ENCODE measurements around the gene NRP1. TPM values are rescaled to one million over a fixed set of nuclear protein-coding genes. Genes with fewer than 3 reads are reported as not detected.

The NRP1 gene
- total RNA-seq, 6 experiments from 2014 or later: 14.7 to 61.7 (median 29.5) TPM

DNA sequence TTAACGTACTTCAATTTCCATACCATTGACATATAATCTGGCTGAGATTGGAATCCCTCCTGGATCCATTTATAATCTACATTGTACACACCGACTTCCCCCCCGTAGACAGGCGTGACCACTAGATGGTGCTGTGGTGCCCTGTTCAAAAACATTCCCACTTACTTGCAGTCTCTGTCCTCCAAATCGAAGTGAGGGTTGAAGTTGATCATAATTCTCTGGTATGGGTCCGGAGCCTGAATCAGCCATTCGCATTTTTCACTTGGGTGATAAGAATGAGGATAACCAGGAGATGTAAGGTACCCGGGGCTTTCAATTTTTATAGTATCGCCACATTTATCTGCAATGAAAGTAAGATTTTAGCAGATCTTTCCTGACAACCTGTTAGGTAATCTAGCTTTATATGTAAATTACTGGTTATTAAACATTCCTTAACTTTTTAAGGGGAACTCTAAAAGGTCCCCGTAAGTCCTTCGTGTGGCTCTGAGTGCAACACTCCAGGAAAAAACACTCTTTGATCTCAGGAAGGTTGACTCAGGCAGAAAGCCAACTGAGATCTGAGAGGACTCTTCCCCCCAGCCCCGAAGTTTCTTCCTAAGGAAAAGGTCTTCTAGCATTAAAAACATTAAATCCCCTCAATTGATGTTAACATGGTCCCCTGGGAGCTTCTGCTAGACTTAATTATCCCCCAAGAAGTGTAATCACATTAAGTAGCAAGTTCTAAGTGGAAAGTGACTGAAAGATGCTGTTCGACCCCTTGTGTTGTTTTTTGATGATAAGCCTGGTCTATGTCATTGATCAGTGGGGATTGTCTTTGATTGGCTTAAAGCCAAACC, 3.7 kb downstream of the NRP1 start:
- peaks cover 0 to 36% (median 9%) of the 10 kb centered on the region in 4 donors for H3K4me1 ChIP-seq
- ATAC-seq (peak; percentile 44 to 63 (median 50)), DNase-seq (peak; percentile 78 to 84 (median 84))
- H3K9me3 ChIP-seq: no peaks in the 10 kb centered on the region
- WGBS (ENCODE audit: insufficient coverage, low coverage, low lambda C conversion rate, missing lambda C conversion rate): 4% methylated on average over 13 of the region's 13 CpGs
- intact Hi-C loops (cut with DNase I): loop anchor here in 1 of 2 donors (10.0 kb wide), 1 partner anchor 136 kb away; no protein-coding TSS in a partner anchor
- TF ChIP-seq CTCF (IDR thresholded peaks at IDR 0.05): peak; percentile 88 to 98 (median 90)
- no peak for TF ChIP-seq POLR2A (IDR thresholded peaks at IDR 0.05)
- peak overlapping the region; percentile 27 to 37 (median 35) for H3K27ac ChIP-seq
- peaks cover 0 to 5% (median 0%) of the 10 kb centered on the region in 4 donors for H3K36me3 ChIP-seq
- H3K27me3 ChIP-seq: no peaks in the 10 kb centered on the region
- peak overlapping the region; percentile 68 to 80 (median 74) for H3K4me3 ChIP-seq

- no peak overlapping the region for H3K4me3 ChIP-seq
- peaks cover 0 to 6% (median 0%) of the 10 kb centered on the region in 4 donors for H3K36me3 ChIP-seq
- no peaks in the 10 kb centered on the region for H3K9me3 ChIP-seq
- H3K27ac ChIP-seq: no peak overlapping the region
- TF ChIP-seq CTCF (IDR thresholded peaks at IDR 0.05) (no peak), POLR2A (IDR thresholded peaks at IDR 0.05) (no peak)
- no peak for ATAC-seq
- intact Hi-C loops (cut with DNase I): no loop called here
- 89% methylated on average over 2 of the region's 2 CpGs for WGBS (ENCODE audit: insufficient coverage, low coverage, low lambda C conversion rate, missing lambda C conversion rate)
- no peaks in the 10 kb centered on the region for H3K27me3 ChIP-seq
- DNase-seq: no peak
- H3K4me1 ChIP-seq: peaks cover 0 to 45% (median 9%) of the 10 kb centered on the region in 4 donors
Measured at GRCh38 chr10:33329178-33329577, 5.3 kb downstream of the NRP1 start.

- no peak overlapping the region for H3K27ac ChIP-seq
- TF ChIP-seq CTCF (IDR thresholded peaks at IDR 0.05) (no peak), POLR2A (IDR thresholded peaks at IDR 0.05) (no peak)
- no peaks in the 10 kb centered on the region for H3K27me3 ChIP-seq
- H3K4me1 ChIP-seq: peaks cover 0 to 45% (median 9%) of the 10 kb centered on the region in 4 donors
- WGBS (ENCODE audit: insufficient coverage, low coverage, low lambda C conversion rate, missing lambda C conversion rate): 81% methylated on average over 3 of the region's 3 CpGs
- no peaks in the 10 kb centered on the region for H3K9me3 ChIP-seq
- DNase-seq (no peak), ATAC-seq (no peak)
- H3K4me3 ChIP-seq: no peak overlapping the region
- intact Hi-C loops (cut with DNase I): no loop called here
- H3K36me3 ChIP-seq: peaks cover 0 to 8% (median 0%) of the 10 kb centered on the region in 4 donors
Measured at GRCh38 chr10:33328253-33328652, 6.2 kb downstream of the NRP1 start.

GRCh38 chr10:33327751-33328150, 6.7 kb downstream of the NRP1 start:
- Histone ChIP-seq H3K27ac (peak overlapping the region in 1 of 3 donors; percentile 1), H3K4me3 (no peak overlapping the region), H3K4me1 (peaks cover 0 to 45% (median 9%) of the 10 kb centered on the region in 4 donors), H3K9me3 (no peaks in the 10 kb centered on the region), H3K36me3 (peaks cover 0 to 8% (median 0%) of the 10 kb centered on the region in 4 donors), H3K27me3 (no peaks in the 10 kb centered on the region)
- peak in 3 of 4 donors; percentile 32 to 44 (median 37) for TF ChIP-seq CTCF (IDR thresholded peaks at IDR 0.05)
- TF ChIP-seq POLR2A (IDR thresholded peaks at IDR 0.05): no peak
- intact Hi-C loops (cut with DNase I): no loop called here
- no peak for DNase-seq
- ATAC-seq: peak; percentile 18 to 51 (median 36)
